NCI-H2029 treated with DMSO at 0.1 percent for 48 hours (cell line): Measurements from ENCODE around the gene GPR84.
A peak's percentile ranks its signal among the peaks of the same experiment; 100 is the strongest.
"Not testable (repeated sequence)": the region's sequence is repeated elsewhere in the genome, so short reads cannot be mapped to it uniquely, and the experiment has no call there.

Experiments used
- DNase-seq: peaks from one replicate; lab custom pipeline; 2025; lab: John Stamatoyannopoulos, UW

The GPR84 gene

DNA sequence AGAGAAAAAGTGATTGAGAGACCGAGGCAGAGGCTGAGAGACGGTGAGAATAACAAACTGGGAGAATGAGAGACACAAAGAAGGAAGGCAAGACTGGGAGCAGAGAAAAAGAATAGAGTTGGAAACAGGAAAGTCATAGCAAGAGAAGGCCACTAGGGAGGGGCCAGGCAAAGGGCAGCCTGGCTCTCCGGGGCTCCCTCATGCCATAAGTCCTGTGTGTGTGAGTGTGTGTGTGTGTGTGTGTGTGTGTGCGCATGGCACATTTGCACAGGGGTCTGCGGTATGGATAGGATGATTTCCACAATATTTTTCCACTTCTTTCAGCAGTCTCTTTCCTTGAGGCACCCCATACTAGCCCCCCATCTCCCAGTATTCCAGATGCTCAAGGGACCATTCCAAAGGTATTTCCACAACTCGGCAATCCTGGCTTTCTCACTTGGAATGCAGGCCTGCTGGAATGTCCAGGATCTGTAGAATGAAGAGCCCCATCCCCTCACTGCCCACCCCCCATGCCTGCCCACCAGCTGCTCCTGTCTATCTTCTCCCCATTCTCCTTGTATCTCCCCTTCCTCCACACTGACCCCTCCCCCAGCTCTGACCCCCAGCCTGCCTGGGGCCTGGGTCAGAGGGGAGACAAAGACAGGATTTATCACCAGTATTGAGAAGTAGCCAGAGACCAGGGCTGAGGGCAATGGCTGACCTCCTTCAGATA lies 9.0 kb downstream of the GPR84 start:
- no peak for DNase-seq

DNA sequence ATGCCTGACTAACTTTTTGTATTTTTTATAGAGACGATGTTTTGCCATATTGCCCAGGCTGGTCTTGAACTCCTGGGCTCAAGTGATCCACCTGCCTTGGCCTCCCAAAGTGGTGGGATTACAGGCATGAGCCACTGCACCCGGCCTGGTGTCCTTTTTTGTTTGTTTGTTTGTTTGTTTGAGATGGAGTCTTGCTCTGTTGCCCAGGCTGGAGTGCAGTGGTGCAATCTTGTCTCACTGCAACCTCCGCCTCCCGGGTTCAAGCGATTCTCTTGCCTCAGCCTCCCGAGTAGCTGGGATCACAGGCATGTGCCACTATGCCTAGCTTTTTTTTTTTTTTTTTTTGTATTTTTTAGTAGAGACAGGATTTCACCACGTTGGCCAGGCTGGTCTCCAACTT lies 10.0 kb downstream of the GPR84 start:
- DNase-seq: not testable (repeated sequence)

DNA sequence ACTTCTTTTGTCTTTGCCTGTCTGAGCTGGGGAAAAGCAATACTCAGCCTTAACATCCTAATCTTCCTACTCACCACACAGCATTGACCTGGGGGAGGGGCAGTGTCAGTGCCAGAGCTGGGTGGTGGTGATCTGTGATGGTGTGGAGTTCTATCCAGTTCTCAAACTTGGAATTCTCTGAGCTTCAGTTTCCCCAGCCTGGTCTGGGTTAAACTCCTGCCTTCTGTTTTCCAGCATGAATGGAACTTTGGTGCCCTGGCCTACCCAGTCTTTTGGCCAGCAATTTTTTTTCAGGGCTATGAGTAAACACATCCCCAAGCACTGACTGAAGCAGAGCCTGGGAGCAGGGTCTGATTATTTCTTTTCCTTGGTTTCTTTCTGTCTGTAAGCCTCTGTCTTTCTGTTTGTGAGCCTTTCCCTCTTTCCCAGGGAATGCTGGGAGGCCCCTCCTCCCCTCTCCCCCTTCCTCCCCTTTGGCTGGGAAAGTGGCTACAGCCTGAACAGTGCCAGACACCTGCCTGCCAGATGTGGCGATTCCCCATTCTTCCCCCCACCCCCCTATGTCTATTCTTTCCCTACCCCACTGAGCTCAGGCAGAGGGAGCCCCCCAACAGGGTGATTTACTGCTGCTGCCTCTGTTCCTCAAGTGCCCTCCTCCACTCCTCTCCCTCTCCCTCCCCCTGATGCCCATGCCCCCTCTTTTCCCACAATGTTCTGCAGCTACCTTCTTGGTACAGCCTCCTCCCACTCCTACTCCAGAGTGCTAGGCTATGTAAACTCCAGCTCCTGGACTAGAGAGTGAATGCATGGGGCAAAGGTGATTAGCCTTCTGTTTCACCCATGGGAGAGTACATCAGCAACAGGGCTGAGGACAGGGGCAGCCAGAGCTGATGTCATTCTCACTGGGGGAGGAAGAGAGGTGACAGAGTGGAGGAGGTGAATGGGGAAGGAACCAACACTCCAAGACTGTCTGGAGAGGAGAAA lies 11.1 kb downstream of the GPR84 start:
- peak; percentile 58 for DNase-seq

DNA sequence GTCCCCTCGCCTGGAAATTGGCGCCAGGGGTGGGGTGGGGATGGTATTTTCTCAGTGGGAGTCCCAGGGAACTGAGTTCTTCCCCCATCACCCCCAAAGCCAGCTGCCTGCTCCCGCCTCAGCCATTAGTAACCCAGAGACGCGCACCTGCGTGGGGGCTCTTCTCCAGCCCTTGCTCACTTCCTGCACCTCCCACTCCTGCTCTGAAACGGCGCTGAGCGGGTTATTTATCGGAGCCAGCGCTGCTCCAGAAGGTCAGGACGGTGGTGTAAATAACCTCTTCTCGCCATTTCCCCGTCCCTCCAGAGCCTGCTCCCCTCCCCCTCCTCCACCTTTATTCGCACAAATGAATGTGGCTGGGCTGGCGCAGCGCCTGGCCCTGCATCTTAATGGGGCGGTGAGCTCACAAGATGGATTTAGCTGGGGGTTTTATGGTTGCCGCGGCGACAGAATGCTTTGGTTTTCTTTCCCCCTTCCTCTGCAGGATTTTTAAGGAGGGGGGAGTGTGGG lies 12.2 kb downstream of the GPR84 start:
- peak; percentile 78 for DNase-seq

DNA sequence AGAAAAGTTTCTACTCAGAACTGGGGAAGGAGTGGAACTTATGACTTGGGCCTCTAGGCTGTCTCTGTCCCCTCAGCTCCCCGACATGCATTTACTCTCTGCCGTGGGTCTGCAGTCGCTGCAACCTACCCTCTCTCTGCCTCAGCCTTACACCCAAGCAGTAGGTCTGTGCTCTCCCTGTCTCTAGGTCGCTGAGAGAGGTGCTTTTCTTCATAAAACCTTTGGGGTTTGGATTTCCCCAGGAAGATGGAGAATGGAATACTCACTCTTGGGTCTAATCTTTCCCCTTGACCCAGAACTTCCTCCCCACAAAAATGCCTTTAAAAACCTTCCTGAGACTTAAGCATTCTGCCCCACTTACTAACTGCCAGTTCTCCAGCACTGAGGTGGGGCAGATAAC lies 12.9 kb downstream of the GPR84 start:
- no peak for DNase-seq

DNA sequence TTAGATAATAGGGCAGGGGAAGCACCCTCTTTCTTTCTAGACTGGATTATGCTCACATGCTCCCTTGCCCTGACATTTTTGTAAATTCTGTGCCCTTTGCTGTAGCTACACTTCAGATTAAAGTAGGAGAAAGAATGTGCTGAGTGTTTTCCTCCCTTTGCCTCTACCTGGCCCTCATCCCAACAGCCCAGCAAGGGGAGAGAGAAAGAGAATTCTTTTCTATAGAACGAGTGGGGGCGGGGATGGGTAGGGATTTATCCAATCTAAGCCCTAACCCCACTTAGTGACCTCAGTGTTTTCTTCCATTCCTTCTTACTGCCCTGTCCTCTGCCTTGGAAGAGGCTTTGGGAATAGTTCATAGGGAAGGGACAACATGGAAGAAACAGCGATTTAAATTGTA lies 13.5 kb downstream of the GPR84 start:
- no peak for DNase-seq

DNA sequence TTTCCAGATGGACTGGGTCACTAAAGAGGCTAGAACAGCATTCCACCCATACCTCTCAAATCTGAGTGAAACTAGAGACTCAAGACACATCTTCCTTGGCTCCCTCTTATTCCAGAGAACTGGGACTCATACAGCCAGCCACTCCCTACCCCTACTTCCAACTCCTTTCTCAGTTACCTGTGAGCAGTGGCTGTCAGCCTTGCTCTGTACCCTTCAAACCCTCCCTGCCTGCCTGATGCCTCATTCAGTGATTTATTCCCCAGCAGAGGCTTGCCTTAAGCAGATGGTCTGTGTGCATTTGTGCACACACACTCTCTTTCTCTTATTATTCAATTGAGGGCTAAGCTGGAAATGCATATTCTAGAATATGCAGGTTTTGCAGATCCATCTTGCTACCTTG lies 14.6 kb downstream of the GPR84 start:
- no peak for DNase-seq

DNA sequence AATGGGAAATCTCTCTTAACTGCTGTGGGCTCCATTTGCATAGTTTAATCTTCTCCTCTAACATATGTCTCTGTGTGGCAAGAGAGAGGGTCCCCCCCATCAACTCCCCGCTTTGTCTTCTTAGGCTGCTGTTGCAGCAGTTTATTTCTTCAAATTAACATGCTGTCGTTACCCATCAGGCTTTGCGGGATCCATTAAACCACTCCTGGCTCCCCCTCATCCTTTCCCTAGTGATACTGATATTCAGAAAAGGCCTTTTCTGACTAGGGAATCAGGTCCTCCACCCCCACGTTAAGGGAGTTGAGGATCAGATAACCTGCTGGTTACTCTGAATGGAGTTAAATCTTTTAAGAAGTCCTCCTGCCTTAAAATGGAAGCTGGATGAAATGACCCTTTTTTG lies 15.2 kb downstream of the GPR84 start:
- DNase-seq: no peak

DNA sequence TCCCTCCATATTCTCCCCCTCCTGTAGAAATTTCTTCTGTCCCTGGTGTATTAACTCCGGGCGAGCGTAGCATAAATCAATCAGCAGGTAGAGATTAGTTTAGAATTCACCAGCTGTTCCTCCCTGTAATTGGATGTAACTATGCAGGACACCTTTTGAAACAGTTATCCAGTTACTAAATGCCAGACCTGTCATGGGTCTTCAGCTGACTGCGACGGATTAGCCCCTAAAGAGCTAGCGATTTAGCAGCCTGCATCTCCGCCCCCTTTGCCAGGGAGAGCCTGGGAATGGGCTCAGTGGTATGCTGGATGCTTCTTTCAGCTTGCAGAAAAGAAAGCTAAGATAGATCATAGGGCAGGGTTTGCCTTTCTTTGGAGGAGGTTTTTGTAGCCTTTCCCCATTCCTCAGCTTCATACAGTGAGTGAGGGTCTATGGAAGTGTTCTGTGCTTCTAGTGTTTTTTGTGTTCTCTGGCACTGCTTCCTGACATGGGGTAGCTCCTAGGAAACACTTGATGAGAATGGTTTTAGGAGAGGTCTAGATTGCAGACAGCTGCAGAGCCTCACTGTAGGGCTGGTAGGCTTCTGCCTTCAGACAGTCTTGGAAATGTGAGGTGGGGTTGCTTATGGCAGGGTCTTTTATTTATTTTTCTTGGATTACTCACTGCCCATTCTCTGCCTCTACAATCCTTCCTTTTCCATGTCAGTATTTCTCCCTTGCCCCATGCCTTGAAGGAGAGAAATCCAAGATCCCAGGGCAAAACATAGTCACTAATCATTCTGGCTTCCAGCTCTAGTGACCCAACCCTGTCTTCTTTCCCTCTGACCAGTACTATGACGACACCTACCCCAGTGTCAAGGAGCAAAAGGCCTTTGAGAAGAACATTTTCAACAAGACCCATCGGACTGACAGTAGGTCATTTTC lies 22.6 kb downstream of the GPR84 start:
- no peak for DNase-seq

DNA sequence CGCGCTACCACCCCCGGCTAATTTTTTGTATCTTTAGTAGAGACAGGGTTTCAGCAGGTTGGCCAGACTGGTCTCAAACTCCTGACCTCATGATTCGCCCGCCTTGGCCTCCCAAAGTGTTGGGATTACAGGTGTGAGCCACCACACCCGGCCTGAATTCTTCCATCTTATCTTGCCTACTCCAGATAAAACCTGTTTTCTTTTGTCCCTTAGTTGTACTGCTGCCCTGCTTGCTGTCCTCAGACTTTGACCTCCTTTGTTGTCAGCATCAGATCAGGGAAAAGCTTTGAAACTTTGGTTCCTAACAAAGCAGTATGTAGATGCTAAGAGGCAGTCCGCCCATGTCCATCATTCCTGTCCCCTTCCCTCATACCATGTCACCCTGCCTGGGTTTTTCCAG lies 23.4 kb downstream of the GPR84 start:
- DNase-seq: no peak

DNA sequence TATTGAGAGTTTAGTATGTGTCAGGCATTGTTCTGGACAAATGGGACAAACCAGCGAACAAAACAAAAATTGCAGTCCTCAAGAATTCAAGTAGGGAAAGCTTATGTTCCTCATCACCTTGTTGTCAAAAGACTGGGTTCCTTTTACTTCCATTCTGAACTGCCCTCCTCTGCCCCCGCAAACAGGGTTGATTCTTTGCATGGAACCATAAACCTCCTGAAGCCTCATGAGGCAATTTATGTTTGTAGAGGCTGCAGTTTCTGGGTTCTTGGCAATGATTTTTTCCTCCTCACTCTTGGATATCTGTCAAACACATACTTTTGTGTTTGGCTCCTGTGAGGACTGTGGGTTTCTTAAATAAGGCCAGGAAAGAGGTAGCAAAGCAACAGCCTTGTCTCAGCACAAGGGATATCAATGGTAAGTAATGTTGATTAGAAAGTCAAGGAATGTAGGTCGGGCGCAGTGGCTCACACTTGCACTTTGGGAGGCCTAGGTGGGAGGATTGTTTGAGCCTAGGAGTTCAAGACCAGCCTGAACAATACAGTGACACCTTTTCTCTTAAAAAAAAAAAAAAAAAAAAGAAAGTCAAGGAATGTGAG lies 25.5 kb downstream of the GPR84 start:
- DNase-seq: no peak

DNA sequence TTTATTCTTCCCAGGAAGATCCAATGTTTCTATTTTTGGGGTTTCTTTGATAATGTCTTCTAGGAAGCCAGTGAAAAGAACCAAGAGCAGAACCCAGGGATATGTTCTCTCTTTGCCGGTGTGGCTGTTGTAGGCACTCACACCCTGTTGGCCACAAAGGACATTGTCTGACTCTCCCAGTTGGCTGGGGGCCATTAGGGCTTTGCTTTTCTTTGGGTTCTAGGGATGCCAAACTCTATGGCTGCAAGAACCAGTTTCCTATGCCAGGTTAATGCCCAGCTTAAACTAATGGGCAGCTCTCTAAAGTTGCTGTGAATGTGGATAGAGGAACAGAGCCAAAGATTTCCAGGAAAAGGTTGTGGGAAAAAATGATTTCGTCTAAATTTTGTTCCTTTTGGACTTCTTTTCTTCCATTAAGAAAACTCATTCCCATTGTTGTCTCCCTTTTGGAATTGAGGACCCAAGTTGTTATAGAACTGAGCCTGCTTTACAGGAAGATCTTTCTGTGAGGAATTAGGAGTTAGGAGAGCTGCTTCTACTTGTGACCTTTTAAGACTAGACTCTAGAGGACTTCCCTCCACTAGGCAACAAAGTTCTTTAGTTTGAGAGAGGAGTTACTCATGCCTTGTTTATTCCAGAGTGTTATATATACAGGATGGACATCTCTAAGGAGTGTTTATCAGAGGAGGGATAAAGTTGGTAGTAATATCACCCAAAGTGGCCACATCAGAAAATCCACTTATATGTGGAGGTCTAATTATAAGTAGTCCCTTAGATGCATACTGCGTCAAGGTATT lies 26.2 kb downstream of the GPR84 start:
- no peak for DNase-seq

DNA sequence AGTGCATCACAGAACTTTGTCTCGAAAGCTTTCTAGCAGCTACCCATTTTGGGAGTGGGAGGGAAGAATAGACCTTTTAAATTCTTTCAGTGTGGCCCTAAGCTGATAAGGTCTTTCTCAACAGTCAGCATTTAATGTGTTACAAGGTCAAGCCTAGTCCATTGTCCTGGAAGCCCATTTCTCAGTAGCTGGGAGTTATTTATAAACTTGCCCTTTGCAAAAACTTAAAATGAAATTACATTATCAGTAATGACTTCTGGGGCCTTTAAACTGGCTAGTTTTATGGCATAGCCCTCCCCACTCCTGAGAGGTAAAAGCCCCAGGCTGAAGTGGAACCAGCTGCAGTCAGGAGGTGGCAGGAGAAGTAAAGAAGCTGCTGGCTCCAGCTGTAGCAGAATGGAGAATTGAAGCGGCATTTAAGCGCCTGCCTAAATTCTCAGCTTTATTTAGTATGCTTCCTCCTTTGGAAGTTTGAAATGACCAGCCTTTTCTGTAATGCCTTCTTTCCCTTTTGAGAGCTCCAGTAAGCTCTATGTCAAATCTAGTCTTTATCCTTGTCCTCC lies 26.9 kb downstream of the GPR84 start:
- peak; percentile 25 for DNase-seq

DNA sequence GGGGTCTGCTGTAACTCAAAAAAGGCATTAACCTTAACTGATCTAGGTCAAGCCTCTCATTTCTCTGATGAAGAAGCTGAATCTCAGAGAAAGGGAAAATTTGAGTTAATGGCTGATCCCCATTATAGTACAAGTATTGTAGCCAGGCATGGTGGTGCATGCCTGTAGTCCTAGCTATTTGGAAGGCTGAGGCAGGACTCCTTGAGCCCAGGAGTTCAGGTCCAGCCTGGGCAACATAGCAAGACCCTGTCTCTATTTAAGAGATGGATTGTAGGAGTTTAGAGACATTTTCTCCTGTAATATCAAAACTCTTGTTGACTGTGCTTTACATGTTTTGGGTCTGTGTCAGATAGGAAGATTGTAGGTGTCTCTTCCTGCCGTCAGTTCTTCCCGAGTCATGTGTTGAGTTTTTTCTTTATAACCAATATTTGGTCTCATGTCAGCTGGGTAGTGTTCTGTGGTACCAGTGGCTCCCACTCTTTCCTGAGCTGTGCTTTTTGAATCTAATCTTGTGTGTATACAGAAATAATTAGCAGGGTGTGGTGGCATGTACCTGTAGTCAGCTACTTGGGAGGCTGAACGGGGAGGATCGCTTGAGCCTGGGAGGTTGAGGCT lies 30.8 kb downstream of the GPR84 start:
- no peak for DNase-seq

DNA sequence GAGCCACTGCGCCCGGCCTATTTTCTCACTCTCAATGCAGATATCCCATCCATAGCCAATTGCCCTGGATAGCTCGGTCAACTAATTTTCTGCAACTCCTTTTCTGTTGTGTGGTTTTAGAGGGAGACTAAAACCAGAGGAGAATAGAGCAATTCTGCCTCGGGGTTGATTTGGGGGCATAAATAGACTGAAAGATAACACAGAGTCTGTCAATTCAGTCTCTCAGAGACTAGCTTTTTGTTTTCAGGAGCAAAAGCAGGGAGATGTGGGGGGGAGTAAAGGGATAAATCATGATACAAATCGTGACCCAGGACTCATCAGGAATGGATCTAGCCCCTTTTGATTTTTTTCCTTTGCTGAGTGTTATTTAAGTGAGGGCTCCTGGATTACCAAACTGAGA lies 32.8 kb downstream of the GPR84 start:
- no peak for DNase-seq

DNA sequence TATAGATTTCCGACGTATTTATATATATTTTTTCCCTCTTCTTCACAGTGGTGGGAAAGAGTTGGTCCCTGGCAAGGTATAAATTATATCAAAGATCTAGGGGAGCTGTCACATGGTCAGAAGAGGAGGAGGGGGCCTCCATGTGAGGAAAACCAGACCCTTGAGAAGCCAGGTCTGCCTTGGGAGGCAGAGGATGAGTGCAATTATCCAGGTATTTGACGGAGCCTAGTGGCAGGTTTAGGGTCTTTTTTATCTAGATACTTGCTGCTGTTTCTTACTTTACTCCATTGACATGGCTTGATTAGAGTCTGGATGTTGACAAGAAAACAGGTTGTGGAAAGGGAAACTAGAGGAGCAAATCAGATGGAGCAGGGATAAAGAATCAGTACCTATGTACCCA lies 33.8 kb downstream of the GPR84 start:
- DNase-seq: no peak

DNA sequence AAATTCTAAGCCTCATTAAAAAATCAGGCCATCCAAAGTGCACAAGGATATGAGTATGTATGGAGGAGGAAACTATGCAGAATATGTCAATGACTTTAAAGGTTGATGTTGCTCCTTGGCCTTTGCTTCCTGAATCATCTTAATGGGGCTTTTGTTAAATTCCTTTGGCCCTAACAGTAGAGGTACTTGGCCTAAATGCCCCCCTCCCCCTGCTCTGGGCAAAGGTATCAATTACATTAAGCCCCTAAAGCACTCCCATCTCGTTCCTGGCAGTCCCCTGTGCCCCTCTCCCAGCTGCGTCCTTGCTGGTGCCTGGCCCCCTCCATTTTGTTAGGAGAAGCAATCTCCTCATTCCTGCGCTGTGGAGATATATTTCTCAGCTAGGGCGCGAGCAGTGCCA lies 34.5 kb downstream of the GPR84 start:
- DNase-seq: no peak

DNA sequence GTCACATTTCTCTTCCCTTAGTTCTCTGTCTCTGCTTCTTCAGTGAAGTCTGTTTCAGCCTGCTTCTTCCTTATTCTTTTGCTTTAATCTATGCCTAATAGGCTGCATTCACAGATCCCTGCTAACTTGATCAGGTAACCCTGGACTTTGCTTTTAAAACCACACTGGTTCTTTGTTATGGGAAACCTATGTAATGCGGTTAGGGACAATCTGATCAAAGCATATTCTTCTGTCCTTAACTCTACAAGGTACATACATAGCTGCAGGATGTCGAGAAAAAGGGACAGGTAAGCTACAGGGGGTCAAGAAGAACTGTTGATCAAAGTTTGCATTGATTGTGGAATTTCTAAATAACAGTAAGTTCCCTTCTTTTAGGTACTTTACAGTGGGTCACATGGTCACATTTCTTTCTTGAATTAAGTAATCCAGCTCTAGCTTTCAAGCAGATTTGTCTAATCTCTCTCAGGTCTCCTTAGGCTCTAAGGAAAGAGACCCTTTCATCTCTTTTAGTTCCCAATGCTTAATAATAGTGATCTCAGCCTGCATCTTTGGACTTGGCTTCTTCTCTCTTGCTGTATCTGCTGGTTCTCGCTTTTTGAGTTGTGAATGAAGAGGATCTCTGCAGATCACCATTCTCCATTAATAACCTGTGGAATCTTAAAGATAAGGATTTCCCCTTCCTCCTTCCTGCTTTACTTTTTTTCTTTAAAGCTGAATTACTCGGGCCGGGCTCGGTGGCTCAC lies 35.5 kb downstream of the GPR84 start:
- DNase-seq: no peak

DNA sequence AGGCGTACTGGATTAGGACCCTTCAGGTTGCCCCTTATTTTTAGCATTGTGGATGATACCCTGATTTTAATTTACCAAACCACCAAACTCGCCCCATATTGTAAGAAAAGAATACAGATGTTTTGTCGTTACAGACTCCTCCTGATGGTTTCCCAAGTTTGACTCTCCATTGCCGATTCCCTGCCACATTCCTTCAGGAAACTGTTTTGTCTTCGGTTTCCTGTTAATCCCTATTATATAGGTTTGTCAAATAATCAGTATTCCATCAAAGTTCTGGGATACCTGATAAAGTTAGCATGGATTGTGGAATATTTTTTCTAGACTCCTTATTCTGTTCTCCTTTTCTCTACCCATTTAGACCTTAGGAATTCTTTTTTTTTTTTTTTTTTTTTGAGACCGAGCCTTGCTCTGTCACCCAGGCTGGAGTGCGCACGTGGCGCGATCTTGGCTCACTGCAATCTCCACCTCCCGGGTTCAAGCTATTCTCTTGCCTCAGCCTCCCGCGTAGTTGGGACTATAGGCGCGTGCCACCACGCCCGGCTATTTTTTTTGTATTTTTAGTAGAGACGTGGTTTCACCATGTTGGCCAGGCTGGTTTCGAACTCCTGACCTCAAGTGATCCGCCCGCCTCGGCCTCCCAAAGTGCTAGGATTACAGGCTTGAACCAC lies 38.7 kb downstream of the GPR84 start:
- not testable (repeated sequence) for DNase-seq
